GM18519 (cell line): ENCODE results near the gene C15orf39.
"Not testable (repeated sequence)": the region's sequence is repeated elsewhere in the genome, so short reads cannot be mapped to it uniquely, and the experiment has no call there.

Experiments
- ATAC-seq: cut with Tn5 transposase; IDR thresholded peaks from one replicate; pipeline ENCODE4 v1.9.1; 2021; ENCODE audit warnings: mild to moderate bottlenecking, moderate library complexity; ENCODE audit not compliant: unreplicated experiment, low FRiP score

Gene C15orf39

GRCh38 chr15:75209289-75209676, 7.6 kb downstream of the C15orf39 start:
- ATAC-seq, result no peak

- ATAC-seq, result no peak
Measured at GRCh38 chr15:75210811-75211230, 9.1 kb downstream of the C15orf39 start.

- no peak for ATAC-seq
Measured at GRCh38 chr15:75211436-75212199, 9.9 kb downstream of the C15orf39 start.

- ATAC-seq, result no peak
Measured at GRCh38 chr15:75212200-75212858, 10.6 kb downstream of the C15orf39 start.

- ATAC-seq, result no peak
Measured at GRCh38 chr15:75213212-75213767, 11.6 kb downstream of the C15orf39 start.

- ATAC-seq, result no peak
Measured at GRCh38 chr15:75213768-75214221, 12.1 kb downstream of the C15orf39 start.

GRCh38 chr15:75214293-75215096, 12.8 kb downstream of the C15orf39 start:
- ATAC-seq, result no peak

- ATAC-seq, result no peak
Measured at GRCh38 chr15:75215107-75216004, 13.7 kb downstream of the C15orf39 start.

- no peak for ATAC-seq
Measured at GRCh38 chr15:75217012-75217411, 15.3 kb downstream of the C15orf39 start.

- not testable (repeated sequence) for ATAC-seq
Measured at GRCh38 chr15:75217574-75217973, 15.9 kb downstream of the C15orf39 start.

- not testable (repeated sequence) for ATAC-seq
Measured at GRCh38 chr15:75219507-75219929, 17.8 kb downstream of the C15orf39 start.

GRCh38 chr15:75223688-75224087, 22.0 kb downstream of the C15orf39 start:
- ATAC-seq, result no peak

GRCh38 chr15:75224281-75224680, 22.6 kb downstream of the C15orf39 start:
- no peak for ATAC-seq

- not testable (repeated sequence) for ATAC-seq
Measured at GRCh38 chr15:75225102-75225836, 23.6 kb downstream of the C15orf39 start.

GRCh38 chr15:75225951-75226732, 24.5 kb downstream of the C15orf39 start:
- ATAC-seq, result no peak

GRCh38 chr15:75227112-75227511, 25.4 kb downstream of the C15orf39 start:
- not testable (repeated sequence) for ATAC-seq

GRCh38 chr15:75227663-75228280, 26.1 kb downstream of the C15orf39 start:
- ATAC-seq, result no peak

GRCh38 chr15:75228787-75229186, 27.1 kb downstream of the C15orf39 start:
- ATAC-seq, result no peak
